Esophagus squamous epithelium (tissue), 5 donors: ENCODE measurements around the gene C3orf22. TPM values are rescaled to one million over a fixed set of nuclear protein-coding genes. Genes with fewer than 3 reads are reported as not detected.

Experiments
- DNase-seq: peaks from one replicate; lab custom pipeline; 2025; lab: John Stamatoyannopoulos, UW
- H3K27ac ChIP-seq, 4 donors: fragments of 200-600 bp; sonication (generic); one replicate each; pipeline ENCODE4 v1.5.1; 2016 to 2019; ENCODE audit warnings: mild to moderate bottlenecking in 1 of 4
- H3K27me3 ChIP-seq, 4 donors: fragments of 200-600 bp; sonication (generic); 1 replicate in 3 of 4; 2 replicates in 1 of 4; pipeline versions ENCODE4 v1.5.1 to v1.6.0; 2017 to 2021; ENCODE audit warnings: antibody characterized with exemption in 1 of 4
- H3K36me3 ChIP-seq, 3 donors: fragments of 200-600 bp; sonication (generic); one replicate each; pipeline ENCODE4 v1.5.1; 2016 to 2019
- H3K4me1 ChIP-seq, 3 donors: fragments of 200-600 bp; sonication (generic); one replicate each; pipeline ENCODE4 v1.5.1; 2017 to 2019
- H3K4me3 ChIP-seq, 4 donors: fragments of 200-600 bp; sonication (generic); 1 replicate in 3 of 4; 2 replicates in 1 of 4; pipeline ENCODE4 v1.5.1; 2016 to 2019; ENCODE audit warnings: mild to moderate bottlenecking in 2 of 4, moderate library complexity in 1 of 4
- H3K9me3 ChIP-seq, 3 donors: fragments of 200-600 bp; sonication (generic); one replicate each; pipeline ENCODE4 v1.5.1; 2016 to 2019
- POLR2A ChIP-seq, 4 donors: fragments of 450-650 bp; IDR thresholded peaks; one replicate each; pipeline ENCODE4 v1.6.1; 2017; ENCODE audit warnings: antibody characterized with exemption in 4 of 4, mild to moderate bottlenecking in 4 of 4, moderate library complexity in 3 of 4
- WGBS, 2 donors: methylation state at CpG; one replicate each; pipeline ENCODE4 v1.1.5; 2018; 5-methylcytosine and 5-hydroxymethylcytosine counted together
- intact Hi-C: fragments of 100-400 bp; cut with DNase I; formaldehyde crosslinking; loops from one replicate; pipeline ENCODE4 v1.15.0; 2022
- total RNA-seq, 4 donors: library from RNA; depleted of rRNA; stranded (reverse); fragments of >200 nt; gene quantifications; one replicate each; pipeline ENCODE4 v1.1.0, GENCODE V29; 2016
- TF ChIP-seq, protein P1 (sequence below), 6 experiments: fragments of 450-650 bp in 4 of 6; fragments of 200-600 bp in 2 of 6; sonication (generic) in 2 of 6; IDR thresholded peaks; one replicate each; pipeline ENCODE4 v1.5.1; 2016 to 2019; ENCODE audit warnings: antibody characterized with exemption in 6 of 6, mild to moderate bottlenecking in 4 of 6, moderate library complexity in 4 of 6
- donor health status: DM: yes; HTN: yes; CAD: no.

The C3orf22 gene
- total RNA-seq, 4 donors from 2014 or later = not detected

DNA sequence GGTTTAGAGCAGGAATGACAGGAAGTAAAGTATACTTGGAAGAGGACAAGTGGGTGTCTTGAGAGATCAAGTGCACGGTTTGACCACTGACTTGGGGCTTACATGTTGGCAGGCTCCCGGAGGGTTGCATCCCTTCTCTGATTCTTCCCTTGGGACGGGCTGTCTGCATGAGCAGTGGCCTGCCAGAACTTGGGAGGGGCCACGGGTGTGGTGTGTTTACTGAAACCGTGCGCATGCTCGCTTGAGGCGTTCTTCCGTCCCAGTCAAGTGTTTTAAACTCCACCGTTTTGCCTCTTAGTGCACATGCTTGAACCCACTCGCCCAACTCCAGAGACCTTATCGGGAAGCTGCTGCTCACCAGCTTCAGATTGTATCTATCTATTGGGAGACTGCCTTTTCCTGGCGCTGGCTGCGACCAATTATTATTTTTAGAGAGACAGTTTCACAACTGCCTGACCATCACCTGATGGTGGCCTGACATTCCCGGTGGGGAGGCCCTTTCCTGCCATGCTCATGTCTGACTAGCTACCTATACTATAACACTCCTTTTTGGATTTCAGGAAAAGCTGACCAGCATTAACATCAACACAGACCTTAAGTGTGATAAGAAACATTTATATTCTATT, 14.9 kb upstream of the C3orf22 start:
- Histone ChIP-seq H3K27ac (no peak overlapping the region), H3K4me1 (peaks cover 0 to 4% (median 0%) of the 10 kb centered on the region in 3 donors), H3K36me3 (no peaks in the 10 kb centered on the region), H3K27me3 (no peaks in the 10 kb centered on the region), H3K9me3 (no peaks in the 10 kb centered on the region), H3K4me3 (no peak overlapping the region)
- intact Hi-C loops = no loop called here
- TF ChIP-seq, protein P1, sequence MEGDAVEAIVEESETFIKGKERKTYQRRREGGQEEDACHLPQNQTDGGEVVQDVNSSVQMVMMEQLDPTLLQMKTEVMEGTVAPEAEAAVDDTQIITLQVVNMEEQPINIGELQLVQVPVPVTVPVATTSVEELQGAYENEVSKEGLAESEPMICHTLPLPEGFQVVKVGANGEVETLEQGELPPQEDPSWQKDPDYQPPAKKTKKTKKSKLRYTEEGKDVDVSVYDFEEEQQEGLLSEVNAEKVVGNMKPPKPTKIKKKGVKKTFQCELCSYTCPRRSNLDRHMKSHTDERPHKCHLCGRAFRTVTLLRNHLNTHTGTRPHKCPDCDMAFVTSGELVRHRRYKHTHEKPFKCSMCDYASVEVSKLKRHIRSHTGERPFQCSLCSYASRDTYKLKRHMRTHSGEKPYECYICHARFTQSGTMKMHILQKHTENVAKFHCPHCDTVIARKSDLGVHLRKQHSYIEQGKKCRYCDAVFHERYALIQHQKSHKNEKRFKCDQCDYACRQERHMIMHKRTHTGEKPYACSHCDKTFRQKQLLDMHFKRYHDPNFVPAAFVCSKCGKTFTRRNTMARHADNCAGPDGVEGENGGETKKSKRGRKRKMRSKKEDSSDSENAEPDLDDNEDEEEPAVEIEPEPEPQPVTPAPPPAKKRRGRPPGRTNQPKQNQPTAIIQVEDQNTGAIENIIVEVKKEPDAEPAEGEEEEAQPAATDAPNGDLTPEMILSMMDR (IDR thresholded peaks at IDR 0.05) = no peak
- no peak for TF ChIP-seq POLR2A (IDR thresholded peaks at IDR 0.05)
- no peak for DNase-seq
- 36 to 77% methylated on average over 15 of the region's 15 CpGs for WGBS, 2 donors

DNA sequence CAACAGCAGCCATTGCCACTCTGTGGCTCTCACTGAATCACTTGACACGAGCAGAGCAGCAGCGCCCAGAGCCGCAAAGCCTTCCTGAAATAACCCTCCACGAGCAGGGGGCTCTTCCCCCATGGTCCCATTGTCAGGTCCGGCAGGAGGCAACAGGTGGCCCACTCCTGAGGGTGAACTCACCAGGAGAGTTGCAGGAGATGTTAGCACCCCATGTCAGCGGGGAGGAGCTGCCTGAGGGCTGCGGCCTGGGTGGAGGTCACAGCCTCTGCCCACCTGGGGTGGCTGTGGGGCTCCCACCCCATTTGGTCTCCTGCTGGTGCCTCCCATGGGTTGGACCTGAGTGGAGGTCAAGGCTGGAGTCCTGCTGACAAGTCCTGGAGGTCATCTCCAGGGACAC, 12.3 kb upstream of the C3orf22 start:
- no peak for DNase-seq
- Histone ChIP-seq H3K4me1 (peaks cover 0 to 4% (median 0%) of the 10 kb centered on the region in 3 donors), H3K27me3 (peaks cover 0 to 5% (median 0%) of the 10 kb centered on the region in 4 donors), H3K27ac (no peak overlapping the region), H3K9me3 (no peaks in the 10 kb centered on the region), H3K4me3 (no peak overlapping the region), H3K36me3 (no peaks in the 10 kb centered on the region)
- WGBS, 2 donors = 80 to 93% methylated on average over 2 to 3 of the region's 7 CpGs
- intact Hi-C loops = no loop called here
- no peak for TF ChIP-seq POLR2A (IDR thresholded peaks at IDR 0.05)
- TF ChIP-seq, protein P1 (IDR thresholded peaks at IDR 0.05) = no peak

DNA sequence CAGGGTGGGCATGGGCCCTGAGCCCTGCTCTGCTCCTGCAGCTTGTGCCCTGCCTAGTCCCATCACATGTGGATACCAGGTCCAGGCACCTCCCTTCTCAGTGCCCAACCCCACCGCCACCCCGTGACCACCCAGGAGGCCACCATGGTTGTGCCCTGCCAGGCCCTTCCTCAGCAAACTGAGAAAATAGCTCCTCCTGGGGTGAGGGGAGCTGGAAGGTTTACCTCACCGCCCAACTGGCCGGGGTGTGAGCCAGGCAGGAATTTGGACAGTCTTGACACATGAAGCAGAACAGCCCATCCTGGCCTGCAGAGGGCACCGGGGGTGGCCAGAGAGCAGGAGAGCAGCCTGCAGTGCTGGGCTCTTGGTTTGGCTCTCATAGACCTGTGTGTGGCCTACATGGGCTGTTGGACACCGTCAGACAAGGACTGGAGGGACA, 11.4 kb upstream of the C3orf22 start:
- H3K36me3 ChIP-seq = no peaks in the 10 kb centered on the region
- H3K4me1 ChIP-seq = peaks cover 0 to 4% (median 0%) of the 10 kb centered on the region in 3 donors
- intact Hi-C loops = no loop called here
- H3K4me3 ChIP-seq = no peak overlapping the region
- WGBS, 2 donors = 36 to 80% methylated on average over 2 of the region's 6 CpGs
- H3K27me3 ChIP-seq = peaks cover 0 to 12% (median 0%) of the 10 kb centered on the region in 4 donors
- no peak overlapping the region for H3K27ac ChIP-seq
- no peak for TF ChIP-seq POLR2A (IDR thresholded peaks at IDR 0.05)
- TF ChIP-seq, protein P1 (IDR thresholded peaks at IDR 0.05) = no peak
- no peaks in the 10 kb centered on the region for H3K9me3 ChIP-seq
- DNase-seq = no peak

DNA sequence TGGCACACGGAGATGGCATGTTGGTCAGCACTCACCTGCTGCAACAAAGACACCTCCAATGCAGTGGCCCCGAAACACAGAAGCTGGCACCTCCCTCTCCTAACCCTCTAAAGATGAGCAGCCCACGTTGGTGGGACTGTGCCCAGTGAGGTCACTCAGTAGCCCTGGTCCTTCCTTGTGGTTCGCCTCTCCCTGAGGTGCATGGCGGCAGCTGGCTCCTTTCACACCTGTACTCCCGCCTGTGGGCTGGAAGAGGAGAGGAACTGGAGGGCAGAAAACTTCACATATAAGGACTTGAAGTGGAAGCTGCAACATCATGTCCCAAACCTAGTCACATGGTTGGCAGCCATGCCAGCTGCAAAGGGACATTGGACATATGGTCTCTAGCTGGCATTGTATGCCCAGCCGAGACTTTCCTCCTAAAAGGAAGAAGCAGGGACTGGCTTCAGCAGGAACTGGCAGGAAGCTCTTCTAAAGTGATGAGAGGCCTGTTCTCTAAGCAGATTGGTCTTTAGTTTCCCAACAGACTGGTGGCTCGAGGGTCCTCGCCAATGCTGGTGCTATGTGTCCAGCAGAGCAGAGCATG, 10.8 kb upstream of the C3orf22 start:
- 83% methylated on average over 1 of the region's 9 CpGs; no CpG with 5 or more reads in 1 of the 2 donors for WGBS, 2 donors
- no peak overlapping the region for H3K4me3 ChIP-seq
- intact Hi-C loops = no loop called here
- peaks cover 0 to 4% (median 0%) of the 10 kb centered on the region in 3 donors for H3K4me1 ChIP-seq
- peaks cover 0 to 12% (median 0%) of the 10 kb centered on the region in 4 donors for H3K27me3 ChIP-seq
- no peak overlapping the region for H3K27ac ChIP-seq
- TF ChIP-seq, protein P1 (IDR thresholded peaks at IDR 0.05) = no peak
- TF ChIP-seq POLR2A (IDR thresholded peaks at IDR 0.05) = no peak
- H3K9me3 ChIP-seq = no peaks in the 10 kb centered on the region
- no peak for DNase-seq
- no peaks in the 10 kb centered on the region for H3K36me3 ChIP-seq

DNA sequence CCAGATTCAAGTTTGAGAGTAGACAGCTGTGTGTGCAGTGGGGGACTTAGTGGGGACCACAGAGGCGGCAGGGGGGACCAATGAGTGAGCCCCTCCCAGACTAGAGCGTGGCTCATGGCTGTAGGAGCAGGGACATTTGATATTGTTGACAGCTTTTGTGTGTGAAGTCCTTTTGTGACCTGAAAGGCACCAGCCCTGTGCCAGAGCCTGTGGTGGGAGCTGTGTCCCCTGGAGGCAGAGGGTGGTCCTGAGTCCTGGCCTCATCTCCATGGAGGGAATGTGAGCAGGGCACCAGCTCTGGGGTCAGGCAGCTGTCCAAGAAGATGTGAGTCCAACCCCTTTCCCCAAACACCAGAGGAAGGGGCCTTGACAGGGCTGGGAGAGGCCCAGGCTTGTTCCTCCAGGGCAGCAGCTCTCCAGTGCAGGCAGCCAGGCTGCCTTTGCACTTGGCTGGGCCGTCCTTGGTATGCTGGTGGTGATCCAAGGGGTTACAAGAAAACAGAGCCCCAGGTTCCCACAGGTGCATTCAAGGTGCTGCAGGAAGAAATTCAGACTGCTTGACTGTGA, 10.1 kb upstream of the C3orf22 start:
- Histone ChIP-seq H3K9me3 (no peaks in the 10 kb centered on the region), H3K27me3 (peaks cover 0 to 16% (median 0%) of the 10 kb centered on the region in 4 donors), H3K36me3 (no peaks in the 10 kb centered on the region), H3K4me3 (no peak overlapping the region), H3K4me1 (peaks cover 0 to 3% (median 0%) of the 10 kb centered on the region in 3 donors), H3K27ac (no peak overlapping the region)
- DNase-seq = no peak
- 65% methylated on average over 2 of the region's 3 CpGs; no CpG with 5 or more reads in 1 of the 2 donors for WGBS, 2 donors
- intact Hi-C loops = no loop called here
- TF ChIP-seq, protein P1 (IDR thresholded peaks at IDR 0.05) = no peak
- TF ChIP-seq POLR2A (IDR thresholded peaks at IDR 0.05) = no peak
